GM23338 (cell line): ENCODE results near the gene ZNF555. TPM values are rescaled to one million over a fixed set of nuclear protein-coding genes. Genes with fewer than 3 reads are reported as not detected.

Experiments
- ATAC-seq: fragments of 200-7000 bp; cut with Tn5 transposase; 3 replicates; pipeline ENCODE4 v1.9.1; 2020
- DNase-seq: peaks from one replicate; pipeline ENCODE4 v3.0.0-alpha.2; 2015; ENCODE audit warnings: low spot score
- H2AFZ ChIP-seq: fragments of 200-600 bp; sonication (generic); 2 replicates; pipeline ENCODE4 v1.8.0; 2016; ENCODE audit warnings: antibody characterized with exemption, mild to moderate bottlenecking, moderate library complexity
- H3F3A ChIP-seq: fragments of 200-600 bp; sonication (generic); replicated peaks from 2 replicates; pipeline ENCODE4 v1.8.0; 2017; ENCODE audit warnings: antibody characterized with exemption, mixed run types, low read depth
- H3K27ac ChIP-seq: fragments of 200-600 bp; sonication (generic); 2 replicates; pipeline ENCODE4 v1.6.1; 2016; ENCODE audit warnings: low read depth
- H3K27me3 ChIP-seq: fragments of 200-600 bp; sonication (generic); 2 replicates; pipeline ENCODE4 v1.8.0; 2016; ENCODE audit warnings: mild to moderate bottlenecking, mixed run types, moderate library complexity; ENCODE audit not compliant: insufficient read depth
- H3K36me3 ChIP-seq: fragments of 200-600 bp; sonication (generic); 2 replicates; pipeline ENCODE4 v1.8.0; 2016; ENCODE audit warnings: mild to moderate bottlenecking; ENCODE audit not compliant: insufficient read depth
- H3K4me1 ChIP-seq: fragments of 200-600 bp; sonication (generic); 2 replicates; pipeline ENCODE4 v1.8.0; 2016; ENCODE audit warnings: mild to moderate bottlenecking, moderate library complexity; ENCODE audit not compliant: insufficient read depth
- H3K4me2 ChIP-seq: fragments of 200-600 bp; sonication (generic); 2 replicates; pipeline ENCODE4 v1.7.1; 2017; ENCODE audit warnings: mixed run types
- H3K4me3 ChIP-seq: fragments of 200-600 bp; sonication (generic); 2 replicates; pipeline ENCODE4 v1.6.1; 2016; ENCODE audit warnings: mixed run types
- H3K79me2 ChIP-seq: fragments of 200-600 bp; sonication (generic); replicated peaks from 2 replicates; pipeline ENCODE4 v1.8.0; 2017; ENCODE audit warnings: mild to moderate bottlenecking; ENCODE audit not compliant: insufficient read depth
- H3K9me2 ChIP-seq: fragments of 200-600 bp; sonication (generic); 2 replicates; pipeline ENCODE4 v1.8.0; 2017; ENCODE audit not compliant: insufficient read depth
- H4K20me1 ChIP-seq: fragments of 200-600 bp; sonication (generic); replicated peaks from 2 replicates; pipeline ENCODE4 v1.8.0; 2017; ENCODE audit warnings: mild to moderate bottlenecking; ENCODE audit not compliant: insufficient read depth
- H3K27ac Mint-ChIP-seq: 2 replicates; pipeline ENCODE4 v1.8.0; 2020; ENCODE audit warnings: inconsistent platforms, mild to moderate bottlenecking, moderate library complexity, mixed read lengths
- H3K27me3 Mint-ChIP-seq: 3 replicates; pipeline ENCODE4 v1.8.0; 2022; ENCODE audit warnings: low read depth, mild to moderate bottlenecking, moderate library complexity, mixed read lengths, inconsistent platforms; ENCODE audit not compliant: insufficient read depth, poor library complexity
- H3K36me3 Mint-ChIP-seq: 3 replicates; pipeline ENCODE4 v1.8.0; 2021; ENCODE audit warnings: low read depth, mild to moderate bottlenecking, inconsistent platforms, moderate library complexity, mixed read lengths
- H3K4me1 Mint-ChIP-seq: 3 replicates; pipeline ENCODE4 v1.8.0; 2020; ENCODE audit warnings: mild to moderate bottlenecking, inconsistent platforms, mixed read lengths
- H3K4me3 Mint-ChIP-seq: 3 replicates; pipeline ENCODE4 v1.8.0; 2021; ENCODE audit warnings: moderate library complexity, mild to moderate bottlenecking, inconsistent platforms, mixed read lengths
- H3K9me3 Mint-ChIP-seq: 3 replicates; pipeline ENCODE4 v1.8.0; 2020; ENCODE audit warnings: moderate library complexity, mild to moderate bottlenecking, inconsistent platforms, mixed read lengths
- EZH2 ChIP-seq: fragments of 200-600 bp; sonication (generic); IDR thresholded peaks from one replicate; pipeline ENCODE4 v1.8.0; 2017; ENCODE audit warnings: antibody characterized with exemption, mild to moderate bottlenecking, low read depth; ENCODE audit not compliant: unreplicated experiment
- EZH2phosphoT487 ChIP-seq: fragments of 200-600 bp; sonication (generic); IDR thresholded peaks from one replicate; pipeline ENCODE4 v1.8.1; 2018; ENCODE audit warnings: antibody characterized with exemption; ENCODE audit not compliant: unreplicated experiment
- JUNB ChIP-seq: IDR thresholded peaks from one replicate; pipeline ENCODE4 v1.6.1; 2016; ENCODE audit warnings: antibody characterized with exemption; ENCODE audit not compliant: unreplicated experiment
- ZNF331 ChIP-seq: fragments of 250-450 bp; sonication (Bioruptor Pico); IDR thresholded peaks from 2 replicates; pipeline ENCODE4 v1.5.0; 2020; ENCODE audit warnings: low read depth, mild to moderate bottlenecking, moderate library complexity
- polyA plus RNA-seq: library from polyadenylated mRNA; unstranded; fragments of >200 nt; fragmentation: Nextera tagmentation; extraction: Ambion mirVana; gene quantifications from 2 replicates; pipeline ENCODE4 v1.2.1, GENCODE V29; 2016
- total RNA-seq: library from RNA; depleted of rRNA; stranded (reverse); fragments of >200 nt; shearing (Covaris generic); gene quantifications from 2 replicates; pipeline ENCODE4 v1.2.3, GENCODE V29; 2014
- TF ChIP-seq, protein P1 (sequence below): fragments of 250-450 bp; sonication (Bioruptor Pico); IDR thresholded peaks from 2 replicates; pipeline ENCODE4 v1.5.0; 2020; ENCODE audit warnings: mild to moderate bottlenecking, moderate library complexity
- TF ChIP-seq, protein P2 (sequence below), 2 experiments: fragments of 200-600 bp in 1 of 2; sonication (generic) in 1 of 2; conservative IDR thresholded peaks; 2 replicates each; pipeline versions ENCODE4 v1.5.1 to v1.6.1; 2016 to 2017; ENCODE audit warnings: antibody characterized with exemption in 2 of 2, low read depth in 2 of 2, mild to moderate bottlenecking in 2 of 2, moderate library complexity in 1 of 2

The ZNF555 gene
- total and polyA plus RNA-seq, 2 experiments from 2014 or later: 3.5 to 7.5 TPM

DNA sequence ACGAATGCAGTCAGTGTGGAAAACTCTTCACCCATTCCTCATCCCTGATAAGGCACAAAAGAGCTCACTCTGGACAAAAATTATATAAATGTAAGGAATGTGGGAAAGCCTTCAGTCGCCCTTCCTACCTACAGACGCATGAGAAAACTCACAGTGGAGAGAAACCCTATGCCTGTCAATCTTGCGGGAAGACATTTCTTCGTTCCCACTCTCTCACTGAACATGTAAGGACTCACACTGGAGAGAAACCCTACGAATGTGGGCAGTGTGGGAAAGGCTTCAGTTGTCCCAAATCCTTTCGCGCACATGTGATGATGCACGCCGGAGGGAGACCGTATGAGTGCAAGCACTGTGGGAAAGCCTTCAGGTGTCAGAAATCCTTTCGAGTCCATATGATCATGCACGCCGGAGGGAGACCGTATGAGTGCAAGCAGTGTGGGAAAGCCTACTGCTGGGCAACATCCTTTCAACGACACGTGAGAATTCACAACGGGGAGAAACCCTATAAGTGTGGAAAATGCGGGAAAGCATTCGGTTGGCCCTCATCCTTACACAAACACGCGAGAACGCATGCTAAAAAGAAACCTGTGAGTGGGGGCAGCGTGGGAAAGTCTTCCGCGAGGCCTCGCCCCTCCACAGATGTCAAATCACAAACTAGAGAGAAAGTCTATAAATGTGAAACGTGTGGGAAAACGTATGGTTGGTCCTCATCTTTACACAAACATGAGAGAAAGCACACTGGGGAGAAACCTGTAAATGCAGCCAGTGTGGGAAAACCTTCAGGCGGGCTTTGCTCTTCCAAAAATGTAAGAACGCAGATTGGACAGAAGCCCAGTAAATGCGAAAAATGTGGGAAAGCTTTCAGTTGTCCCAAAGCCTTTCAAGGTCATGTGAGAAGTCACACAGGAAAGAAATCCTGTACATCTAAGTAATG, 36.4 kb downstream of the ZNF555 start (continued):
- TF ChIP-seq, protein P1, sequence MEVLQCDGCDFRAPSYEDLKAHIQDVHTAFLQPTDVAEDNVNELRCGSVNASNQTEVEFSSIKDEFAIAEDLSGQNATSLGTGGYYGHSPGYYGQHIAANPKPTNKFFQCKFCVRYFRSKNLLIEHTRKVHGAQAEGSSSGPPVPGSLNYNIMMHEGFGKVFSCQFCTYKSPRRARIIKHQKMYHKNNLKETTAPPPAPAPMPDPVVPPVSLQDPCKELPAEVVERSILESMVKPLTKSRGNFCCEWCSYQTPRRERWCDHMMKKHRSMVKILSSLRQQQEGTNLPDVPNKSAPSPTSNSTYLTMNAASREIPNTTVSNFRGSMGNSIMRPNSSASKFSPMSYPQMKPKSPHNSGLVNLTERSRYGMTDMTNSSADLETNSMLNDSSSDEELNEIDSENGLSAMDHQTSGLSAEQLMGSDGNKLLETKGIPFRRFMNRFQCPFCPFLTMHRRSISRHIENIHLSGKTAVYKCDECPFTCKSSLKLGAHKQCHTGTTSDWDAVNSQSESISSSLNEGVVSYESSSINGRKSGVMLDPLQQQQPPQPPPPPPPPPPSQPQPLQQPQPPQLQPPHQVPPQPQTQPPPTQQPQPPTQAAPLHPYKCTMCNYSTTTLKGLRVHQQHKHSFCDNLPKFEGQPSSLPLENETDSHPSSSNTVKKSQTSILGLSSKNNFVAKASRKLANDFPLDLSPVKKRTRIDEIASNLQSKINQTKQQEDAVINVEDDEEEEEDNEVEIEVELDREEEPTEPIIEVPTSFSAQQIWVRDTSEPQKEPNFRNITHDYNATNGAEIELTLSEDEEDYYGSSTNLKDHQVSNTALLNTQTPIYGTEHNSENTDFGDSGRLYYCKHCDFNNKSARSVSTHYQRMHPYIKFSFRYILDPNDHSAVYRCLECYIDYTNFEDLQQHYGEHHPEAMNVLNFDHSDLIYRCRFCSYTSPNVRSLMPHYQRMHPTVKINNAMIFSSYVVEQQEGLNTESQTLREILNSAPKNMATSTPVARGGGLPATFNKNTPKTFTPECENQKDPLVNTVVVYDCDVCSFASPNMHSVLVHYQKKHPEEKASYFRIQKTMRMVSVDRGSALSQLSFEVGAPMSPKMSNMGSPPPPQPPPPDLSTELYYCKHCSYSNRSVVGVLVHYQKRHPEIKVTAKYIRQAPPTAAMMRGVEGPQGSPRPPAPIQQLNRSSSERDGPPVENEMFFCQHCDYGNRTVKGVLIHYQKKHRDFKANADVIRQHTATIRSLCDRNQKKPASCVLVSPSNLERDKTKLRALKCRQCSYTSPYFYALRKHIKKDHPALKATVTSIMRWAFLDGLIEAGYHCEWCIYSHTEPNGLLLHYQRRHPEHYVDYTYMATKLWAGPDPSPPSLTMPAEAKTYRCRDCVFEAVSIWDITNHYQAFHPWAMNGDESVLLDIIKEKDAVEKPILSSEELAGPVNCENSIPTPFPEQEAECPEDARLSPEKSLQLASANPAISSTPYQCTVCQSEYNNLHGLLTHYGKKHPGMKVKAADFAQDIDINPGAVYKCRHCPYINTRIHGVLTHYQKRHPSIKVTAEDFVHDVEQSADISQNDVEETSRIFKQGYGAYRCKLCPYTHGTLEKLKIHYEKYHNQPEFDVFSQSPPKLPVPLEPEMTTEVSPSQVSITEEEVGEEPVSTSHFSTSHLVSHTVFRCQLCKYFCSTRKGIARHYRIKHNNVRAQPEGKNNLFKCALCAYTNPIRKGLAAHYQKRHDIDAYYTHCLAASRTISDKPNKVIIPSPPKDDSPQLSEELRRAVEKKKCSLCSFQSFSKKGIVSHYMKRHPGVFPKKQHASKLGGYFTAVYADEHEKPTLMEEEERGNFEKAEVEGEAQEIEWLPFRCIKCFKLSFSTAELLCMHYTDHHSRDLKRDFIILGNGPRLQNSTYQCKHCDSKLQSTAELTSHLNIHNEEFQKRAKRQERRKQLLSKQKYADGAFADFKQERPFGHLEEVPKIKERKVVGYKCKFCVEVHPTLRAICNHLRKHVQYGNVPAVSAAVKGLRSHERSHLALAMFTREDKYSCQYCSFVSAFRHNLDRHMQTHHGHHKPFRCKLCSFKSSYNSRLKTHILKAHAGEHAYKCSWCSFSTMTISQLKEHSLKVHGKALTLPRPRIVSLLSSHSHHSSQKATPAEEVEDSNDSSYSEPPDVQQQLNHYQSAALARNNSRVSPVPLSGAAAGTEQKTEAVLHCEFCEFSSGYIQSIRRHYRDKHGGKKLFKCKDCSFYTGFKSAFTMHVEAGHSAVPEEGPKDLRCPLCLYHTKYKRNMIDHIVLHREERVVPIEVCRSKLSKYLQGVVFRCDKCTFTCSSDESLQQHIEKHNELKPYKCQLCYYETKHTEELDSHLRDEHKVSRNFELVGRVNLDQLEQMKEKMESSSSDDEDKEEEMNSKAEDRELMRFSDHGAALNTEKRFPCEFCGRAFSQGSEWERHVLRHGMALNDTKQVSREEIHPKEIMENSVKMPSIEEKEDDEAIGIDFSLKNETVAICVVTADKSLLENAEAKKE (CRISPR knock-in tag): no peak
- TF ChIP-seq JUNB: no peak
- TF ChIP-seq EZH2phosphoT487: no peak
- no peak for TF ChIP-seq ZNF331
- no peak for TF ChIP-seq EZH2

DNA sequence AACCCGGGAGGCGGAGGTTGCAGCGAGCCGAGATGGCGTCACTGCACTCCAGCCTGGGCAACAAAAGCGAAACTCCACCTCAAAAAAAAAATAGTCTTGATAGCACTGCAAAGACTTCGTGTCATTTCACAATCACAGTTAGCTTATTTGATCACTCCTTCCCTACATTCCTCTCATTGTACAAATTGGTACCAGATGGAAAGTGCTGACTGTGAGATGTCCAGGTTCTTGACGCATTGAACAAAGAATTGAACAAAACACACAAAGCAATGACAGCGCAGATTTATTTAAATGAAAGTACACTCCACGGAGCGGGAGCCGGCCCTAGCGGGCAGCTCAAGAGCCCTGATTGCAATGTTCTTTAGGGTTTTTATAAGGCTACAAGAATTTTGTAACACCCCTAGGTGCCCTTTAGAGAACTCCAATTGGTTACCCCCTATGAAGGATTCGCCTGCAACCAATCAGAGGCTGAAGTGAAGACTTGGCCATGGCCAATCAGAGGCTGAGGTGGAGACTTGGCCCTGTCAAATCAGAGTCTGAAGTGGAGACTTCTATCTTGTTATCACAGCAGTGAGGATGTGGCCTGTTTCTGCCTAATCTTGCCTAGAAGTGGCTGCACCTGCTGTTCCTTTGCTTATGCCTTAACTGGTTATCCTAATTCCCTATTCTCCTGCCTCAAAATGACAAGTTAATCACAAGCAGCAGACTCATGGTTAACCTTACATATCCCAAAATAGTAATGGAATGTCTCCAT, 42.6 kb downstream of the ZNF555 start:
- H3K27ac Mint-ChIP-seq: no peak overlapping the region
- ATAC-seq (no peak), DNase-seq (no peak)
- H3K9me3 Mint-ChIP-seq: peaks cover 72% of the 10 kb centered on the region
- Histone ChIP-seq H3F3A (no peaks in the 10 kb centered on the region), H2AFZ (no peak overlapping the region), H3K4me2 (no peak overlapping the region), H3K27me3 (no peaks in the 10 kb centered on the region), H3K4me3 (no peak overlapping the region), H3K27ac (no peak overlapping the region), H3K79me2 (no peaks in the 10 kb centered on the region), H3K4me1 (no peaks in the 10 kb centered on the region; the same call in 1 of the 2 replicates), H3K36me3 (no peaks in the 10 kb centered on the region), H4K20me1 (no peaks in the 10 kb centered on the region), H3K9me2 (0 out of 2 replicates have a peak, but pooled peaks cover 2% of the 10 kb centered on the region)
- no peak overlapping the region for H3K4me3 Mint-ChIP-seq
- peaks cover 7% of the 10 kb centered on the region for H3K27me3 Mint-ChIP-seq
- H3K4me1 Mint-ChIP-seq: peaks cover 2% of the 10 kb centered on the region
- peaks cover 9% of the 10 kb centered on the region for H3K36me3 Mint-ChIP-seq
- TF ChIP-seq, protein P2, sequence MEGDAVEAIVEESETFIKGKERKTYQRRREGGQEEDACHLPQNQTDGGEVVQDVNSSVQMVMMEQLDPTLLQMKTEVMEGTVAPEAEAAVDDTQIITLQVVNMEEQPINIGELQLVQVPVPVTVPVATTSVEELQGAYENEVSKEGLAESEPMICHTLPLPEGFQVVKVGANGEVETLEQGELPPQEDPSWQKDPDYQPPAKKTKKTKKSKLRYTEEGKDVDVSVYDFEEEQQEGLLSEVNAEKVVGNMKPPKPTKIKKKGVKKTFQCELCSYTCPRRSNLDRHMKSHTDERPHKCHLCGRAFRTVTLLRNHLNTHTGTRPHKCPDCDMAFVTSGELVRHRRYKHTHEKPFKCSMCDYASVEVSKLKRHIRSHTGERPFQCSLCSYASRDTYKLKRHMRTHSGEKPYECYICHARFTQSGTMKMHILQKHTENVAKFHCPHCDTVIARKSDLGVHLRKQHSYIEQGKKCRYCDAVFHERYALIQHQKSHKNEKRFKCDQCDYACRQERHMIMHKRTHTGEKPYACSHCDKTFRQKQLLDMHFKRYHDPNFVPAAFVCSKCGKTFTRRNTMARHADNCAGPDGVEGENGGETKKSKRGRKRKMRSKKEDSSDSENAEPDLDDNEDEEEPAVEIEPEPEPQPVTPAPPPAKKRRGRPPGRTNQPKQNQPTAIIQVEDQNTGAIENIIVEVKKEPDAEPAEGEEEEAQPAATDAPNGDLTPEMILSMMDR (conservative IDR thresholded peaks at IDR 0.05; ENCODE audit: low read depth in 2 of 2): no peak
